ENCODE data around the gene PGLYRP3.

- TF ChIP-seq CTCF (IDR thresholded peaks at IDR 0.05) (peak; percentile 60 to 85 (median 80)), POLR2A (IDR thresholded peaks at IDR 0.05) (no peak)
Measured at GRCh38 chr1:153352523-153352922, 39.8 kb upstream of the PGLYRP3 start.

All from breast epithelium (tissue), 3 donors.